Measurements from ENCODE around the gene HPSE2.
A peak's percentile ranks its signal among the peaks of the same experiment; 100 is the strongest.

The HPSE2 gene

GRCh38 chr10:98461500-98461842 lies 774.2 kb downstream of the HPSE2 start:
- DNase-seq (ENCODE audit: low spot score) = no peak

GRCh38 chr10:98460837-98461499 lies 774.7 kb downstream of the HPSE2 start:
- peak; percentile 87 for DNase-seq (ENCODE audit: low spot score)

GRCh38 chr10:98458809-98459784 lies 776.6 kb downstream of the HPSE2 start:
- no peak for DNase-seq (ENCODE audit: low spot score)

GRCh38 chr10:98457721-98458120 lies 777.9 kb downstream of the HPSE2 start:
- DNase-seq (ENCODE audit: low spot score) = no peak

- DNase-seq (ENCODE audit: low spot score) = no peak
These were observed 778.8 kb downstream of the HPSE2 start for GRCh38 chr10:98456686-98457482.

GRCh38 chr10:98456043-98456570 lies 779.5 kb downstream of the HPSE2 start:
- DNase-seq (ENCODE audit: low spot score) = no peak

GRCh38 chr10:98453729-98454128 lies 781.9 kb downstream of the HPSE2 start:
- DNase-seq (ENCODE audit: low spot score) = no peak

- no peak for DNase-seq (ENCODE audit: low spot score)
These were observed 785.0 kb downstream of the HPSE2 start for GRCh38 chr10:98450618-98451017.

- no peak for DNase-seq (ENCODE audit: low spot score)
These were observed 786.4 kb downstream of the HPSE2 start for GRCh38 chr10:98449287-98449686.

- peak; percentile 52 for DNase-seq (ENCODE audit: low spot score)
These were observed 788.9 kb downstream of the HPSE2 start, which contains the start of gene HPS1 for GRCh38 chr10:98446661-98447221. TSS of gene HPS1 (minus strand) at chr10:98446935. CDS start at chr10:98443240, 3,695 bp downstream.

GRCh38 chr10:98446151-98446660 lies 789.4 kb downstream of the HPSE2 start:
- peak; percentile 23 for DNase-seq (ENCODE audit: low spot score)

GRCh38 chr10:98445200-98445812 lies 790.3 kb downstream of the HPSE2 start:
- no peak for DNase-seq (ENCODE audit: low spot score)

GRCh38 chr10:98444314-98445006 lies 791.2 kb downstream of the HPSE2 start:
- DNase-seq (ENCODE audit: low spot score) = no peak

GRCh38 chr10:98438715-98439114 lies 796.9 kb downstream of the HPSE2 start:
- DNase-seq (ENCODE audit: low spot score) = no peak

- no peak for DNase-seq (ENCODE audit: low spot score)
These were observed 798.9 kb downstream of the HPSE2 start for GRCh38 chr10:98436704-98437103.

- DNase-seq (ENCODE audit: low spot score) = no peak
These were observed 800.5 kb downstream of the HPSE2 start for GRCh38 chr10:98435178-98435577.

GRCh38 chr10:98433881-98434732 lies 801.5 kb downstream of the HPSE2 start:
- peak; percentile 23 for DNase-seq (ENCODE audit: low spot score)

GRCh38 chr10:98433371-98433770 lies 802.3 kb downstream of the HPSE2 start:
- DNase-seq (ENCODE audit: low spot score) = no peak

- no peak for DNase-seq (ENCODE audit: low spot score)
These were observed 803.3 kb downstream of the HPSE2 start for GRCh38 chr10:98432330-98432729.
